WERI-Rb-1 (cell line): ENCODE data around the gene IL2RG.

ENCODE experiments used
- DNase-seq: peaks from one replicate; pipeline ENCODE4 v3.0.0-alpha.2; 2020
- H3K27ac ChIP-seq: fragments of 250-450 bp; sonication (Bioruptor Pico); 2 replicates; pipeline ENCODE4 v1.5.1; 2020; ENCODE audit warnings: mild to moderate bottlenecking, moderate library complexity
- H3K27me3 ChIP-seq: fragments of 250-450 bp; sonication (Bioruptor Pico); 2 replicates; pipeline ENCODE4 v1.5.1; 2021; ENCODE audit warnings: mild to moderate bottlenecking, low read depth, moderate library complexity; ENCODE audit not compliant: insufficient read depth, severe bottlenecking
- H3K36me3 ChIP-seq: fragments of 250-450 bp; sonication (Bioruptor Pico); 2 replicates; pipeline ENCODE4 v1.5.1; 2020; ENCODE audit warnings: mild to moderate bottlenecking, moderate library complexity
- H3K4me3 ChIP-seq: 2 replicates; pipeline ENCODE4 v1.5.1; 2011; ENCODE audit warnings: low read depth, mild to moderate bottlenecking, control low read depth, low read length
- H3K9me3 ChIP-seq: fragments of 250-450 bp; sonication (Bioruptor Pico); 2 replicates; pipeline ENCODE4 v1.5.1; 2021; ENCODE audit warnings: mild to moderate bottlenecking, moderate library complexity; ENCODE audit not compliant: severe bottlenecking
- CTCF ChIP-seq: IDR thresholded peaks from 2 replicates; pipeline ENCODE4 v1.5.1; 2011; ENCODE audit warnings: low read depth, mild to moderate bottlenecking, control low read depth, inconsistent platforms, low read length

IL2RG gene

GRCh38 chrX:71111141-71111843 is at the start of gene IL2RG:
Gene IL2RG (minus strand): TSS chrX:71111577. CDS start chrX:71111539, 38 bp downstream.
- no peak for TF ChIP-seq CTCF
- H3K27me3 ChIP-seq = peaks cover 13% of the 10 kb centered on the region
- H3K27ac ChIP-seq = no peak within 1 kb of the TSS
- no peak for DNase-seq
- H3K4me3 ChIP-seq = no peak within 1 kb of the TSS
- no peaks in the 10 kb centered on the region for H3K9me3 ChIP-seq
- no peaks in the 10 kb centered on the region for H3K36me3 ChIP-seq

GRCh38 chrX:71160475-71160874 is 49.1 kb upstream of the IL2RG start:
- Histone ChIP-seq H3K4me3 (no peak overlapping the region), H3K27me3 (peaks cover 9% of the 10 kb centered on the region), H3K36me3 (no peaks in the 10 kb centered on the region), H3K27ac (no peak overlapping the region), H3K9me3 (no peaks in the 10 kb centered on the region)
- DNase-seq = no peak
- TF ChIP-seq CTCF = no peak

- H3K27me3 ChIP-seq = peaks cover 7% of the 10 kb centered on the region
- TF ChIP-seq CTCF = no peak
- DNase-seq = no peak
- H3K9me3 ChIP-seq = no peaks in the 10 kb centered on the region
- no peak overlapping the region for H3K4me3 ChIP-seq
- no peaks in the 10 kb centered on the region for H3K36me3 ChIP-seq
- H3K27ac ChIP-seq = no peak overlapping the region
Measured at GRCh38 chrX:71159335-71159734, 48.0 kb upstream of the IL2RG start.

GRCh38 chrX:71158603-71159002 is 47.2 kb upstream of the IL2RG start:
- Histone ChIP-seq H3K27me3 (peaks cover 7% of the 10 kb centered on the region), H3K4me3 (no peak overlapping the region), H3K27ac (no peak overlapping the region), H3K36me3 (no peaks in the 10 kb centered on the region), H3K9me3 (no peaks in the 10 kb centered on the region)
- DNase-seq = no peak
- no peak for TF ChIP-seq CTCF

GRCh38 chrX:71154641-71155040 is 43.3 kb upstream of the IL2RG start:
- no peaks in the 10 kb centered on the region for H3K36me3 ChIP-seq
- peaks cover 18% of the 10 kb centered on the region for H3K27me3 ChIP-seq
- no peak for DNase-seq
- H3K4me3 ChIP-seq = no peak overlapping the region
- no peaks in the 10 kb centered on the region for H3K9me3 ChIP-seq
- TF ChIP-seq CTCF = no peak
- no peak overlapping the region for H3K27ac ChIP-seq

- TF ChIP-seq CTCF = no peak
- H3K9me3 ChIP-seq = no peaks in the 10 kb centered on the region
- no peaks in the 10 kb centered on the region for H3K36me3 ChIP-seq
- no peak overlapping the region for H3K27ac ChIP-seq
- peaks cover 18% of the 10 kb centered on the region for H3K27me3 ChIP-seq
- H3K4me3 ChIP-seq = no peak overlapping the region
- DNase-seq = no peak
Measured at GRCh38 chrX:71154196-71154595, 42.8 kb upstream of the IL2RG start.
